NT2/D1 (cell line): ENCODE measurements around the gene LRRTM4.

ENCODE experiments used
- DNase-seq: peaks from one replicate; pipeline ENCODE4 v3.0.0-alpha.2; 2011; ENCODE audit warnings: low read depth, low spot score
- H3K27me3 ChIP-seq: 2 replicates; pipeline ENCODE4 v1.6.0; 2011; ENCODE audit warnings: mild to moderate bottlenecking; ENCODE audit not compliant: insufficient read length, insufficient read depth
- H3K36me3 ChIP-seq: 2 replicates; pipeline ENCODE4 v1.6.1; 2011; ENCODE audit warnings: mild to moderate bottlenecking, low read length, mixed read lengths; ENCODE audit not compliant: insufficient read depth, insufficient read length
- H3K4me1 ChIP-seq: 2 replicates; pipeline ENCODE4 v1.5.1; 2011; ENCODE audit not compliant: insufficient read depth, insufficient read length
- H3K4me3 ChIP-seq: 2 replicates; pipeline ENCODE4 v1.5.1; 2011; ENCODE audit warnings: low read depth; ENCODE audit not compliant: insufficient read length
- H3K9ac ChIP-seq: 2 replicates; pipeline ENCODE4 v1.6.0; 2011; ENCODE audit warnings: low read depth; ENCODE audit not compliant: insufficient read length
- H3K9me3 ChIP-seq: 2 replicates; pipeline ENCODE4 v1.5.1; 2011; ENCODE audit warnings: mild to moderate bottlenecking, low read length; ENCODE audit not compliant: insufficient read depth
- SUZ12 ChIP-seq: IDR thresholded peaks from 2 replicates; pipeline ENCODE4 v1.6.1; 2011; ENCODE audit not compliant: insufficient read length, insufficient read depth; ENCODE audit errors: extremely low read depth
- YY1 ChIP-seq: IDR thresholded peaks from 2 replicates; pipeline ENCODE4 v1.6.1; 2011; ENCODE audit not compliant: insufficient read length, insufficient read depth
- ZNF274 ChIP-seq: IDR thresholded peaks from 2 replicates; pipeline ENCODE4 v1.6.1; 2011; ENCODE audit warnings: mild to moderate bottlenecking, low read depth, low read length

LRRTM4 gene

GRCh38 chr2:76965772-76966171 is 556.4 kb downstream of the LRRTM4 start:
- TF ChIP-seq ZNF274, result no peak
- no peak for TF ChIP-seq SUZ12
- TF ChIP-seq YY1, result no peak
- no peak overlapping the region for H3K9ac ChIP-seq
- no peaks in the 10 kb centered on the region for H3K9me3 ChIP-seq
- H3K36me3 ChIP-seq, result no peaks in the 10 kb centered on the region
- no peak overlapping the region for H3K4me3 ChIP-seq
- no peak for DNase-seq
- H3K27me3 ChIP-seq, result no peaks in the 10 kb centered on the region
- no peaks in the 10 kb centered on the region for H3K4me1 ChIP-seq

GRCh38 chr2:76958749-76959148 is 563.4 kb downstream of the LRRTM4 start:
- Histone ChIP-seq H3K4me3 (no peak overlapping the region), H3K36me3 (no peaks in the 10 kb centered on the region), H3K9me3 (no peaks in the 10 kb centered on the region), H3K9ac (no peak overlapping the region), H3K4me1 (no peaks in the 10 kb centered on the region), H3K27me3 (no peaks in the 10 kb centered on the region)
- no peak for TF ChIP-seq ZNF274
- TF ChIP-seq SUZ12, result no peak
- DNase-seq, result peak; percentile 39

- TF ChIP-seq SUZ12 (no peak), ZNF274 (no peak), YY1 (no peak)
- Histone ChIP-seq H3K27me3 (no peaks in the 10 kb centered on the region), H3K36me3 (no peaks in the 10 kb centered on the region)
Observed at GRCh38 chr2:76953733-76954347, 568.3 kb downstream of the LRRTM4 start.

GRCh38 chr2:76946631-76947145 is 575.5 kb downstream of the LRRTM4 start:
- no peak overlapping the region for H3K4me3 ChIP-seq
- DNase-seq, result no peak
- H3K36me3 ChIP-seq, result no peaks in the 10 kb centered on the region
- H3K9ac ChIP-seq, result no peak overlapping the region
- H3K9me3 ChIP-seq, result no peaks in the 10 kb centered on the region
- H3K27me3 ChIP-seq, result no peaks in the 10 kb centered on the region
- TF ChIP-seq YY1, result no peak
- TF ChIP-seq ZNF274, result no peak
- TF ChIP-seq SUZ12, result no peak
- no peaks in the 10 kb centered on the region for H3K4me1 ChIP-seq

More at GRCh38 chr2:76953733-76954347, 568.3 kb downstream of the LRRTM4 start:
- no peaks in the 10 kb centered on the region for H3K4me1 ChIP-seq
- no peak overlapping the region for H3K4me3 ChIP-seq
- H3K9ac ChIP-seq, result no peak overlapping the region
- peak; percentile 77 for DNase-seq
- H3K9me3 ChIP-seq, result no peaks in the 10 kb centered on the region

- Histone ChIP-seq H3K9ac (no peak overlapping the region), H3K4me1 (no peaks in the 10 kb centered on the region), H3K4me3 (no peak overlapping the region), H3K36me3 (no peaks in the 10 kb centered on the region), H3K27me3 (no peaks in the 10 kb centered on the region), H3K9me3 (no peaks in the 10 kb centered on the region)
- no peak for TF ChIP-seq YY1
- TF ChIP-seq SUZ12, result no peak
- TF ChIP-seq ZNF274, result no peak
- DNase-seq, result no peak
Observed at GRCh38 chr2:76940559-76940958, 581.6 kb downstream of the LRRTM4 start.

- no peak for DNase-seq
- Histone ChIP-seq H3K36me3 (no peaks in the 10 kb centered on the region), H3K4me1 (no peaks in the 10 kb centered on the region), H3K4me3 (no peak overlapping the region), H3K27me3 (no peaks in the 10 kb centered on the region), H3K9me3 (no peaks in the 10 kb centered on the region), H3K9ac (no peak overlapping the region)
- TF ChIP-seq ZNF274, result no peak
- TF ChIP-seq SUZ12, result no peak
- TF ChIP-seq YY1, result no peak
Observed at GRCh38 chr2:76938153-76938552, 584.0 kb downstream of the LRRTM4 start.

- Histone ChIP-seq H3K4me1 (no peaks in the 10 kb centered on the region), H3K9me3 (no peaks in the 10 kb centered on the region), H3K4me3 (no peak overlapping the region), H3K27me3 (no peaks in the 10 kb centered on the region), H3K9ac (no peak overlapping the region), H3K36me3 (no peaks in the 10 kb centered on the region)
- DNase-seq, result no peak
- no peak for TF ChIP-seq SUZ12
- TF ChIP-seq YY1, result no peak
- TF ChIP-seq ZNF274, result no peak
Observed at GRCh38 chr2:76932550-76932949, 589.6 kb downstream of the LRRTM4 start.
